Measurements from ENCODE around the gene CDH4.

The CDH4 gene

DNA sequence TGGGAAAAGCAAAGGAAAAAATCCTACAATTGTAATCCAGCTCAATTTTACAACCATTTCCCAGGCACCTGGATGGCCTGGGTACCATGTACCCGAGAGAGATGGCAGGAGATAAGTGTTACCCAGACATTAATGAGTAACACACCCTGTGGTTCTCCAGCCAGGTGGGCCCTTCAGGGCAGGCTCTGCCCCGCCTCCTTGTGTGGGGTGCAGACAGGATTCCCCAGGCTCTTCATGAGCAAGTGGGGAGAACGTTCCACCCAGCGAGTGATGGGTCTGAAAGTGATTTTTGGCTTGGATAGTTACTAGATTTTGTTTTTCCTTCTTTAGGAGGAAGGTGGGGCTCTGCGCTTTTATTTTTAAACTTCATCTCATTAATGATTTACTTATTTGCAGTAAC lies 569.7 kb downstream of the CDH4 start:
- no peak for DNase-seq (ENCODE audit: low read depth)

DNA sequence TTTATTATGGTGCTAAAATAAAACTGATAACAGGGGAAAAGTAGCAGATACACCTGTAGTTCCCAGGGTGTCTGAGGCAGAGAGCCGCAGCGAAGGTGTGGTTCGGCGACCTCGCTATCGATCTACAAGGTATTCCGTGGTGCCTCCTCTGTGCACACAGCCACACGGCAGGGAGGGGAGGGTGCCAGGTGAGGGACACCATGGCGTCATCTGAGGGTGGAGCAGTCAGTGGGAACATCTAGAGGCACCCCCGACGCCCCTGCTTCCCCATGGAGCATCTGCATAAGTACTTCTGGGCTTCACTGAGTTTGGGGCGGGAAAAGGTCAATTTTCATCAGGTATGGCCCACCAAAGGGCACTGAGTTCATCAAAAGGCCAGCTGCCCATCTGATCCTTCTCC lies 570.3 kb downstream of the CDH4 start:
- no peak for DNase-seq (ENCODE audit: low read depth)

DNA sequence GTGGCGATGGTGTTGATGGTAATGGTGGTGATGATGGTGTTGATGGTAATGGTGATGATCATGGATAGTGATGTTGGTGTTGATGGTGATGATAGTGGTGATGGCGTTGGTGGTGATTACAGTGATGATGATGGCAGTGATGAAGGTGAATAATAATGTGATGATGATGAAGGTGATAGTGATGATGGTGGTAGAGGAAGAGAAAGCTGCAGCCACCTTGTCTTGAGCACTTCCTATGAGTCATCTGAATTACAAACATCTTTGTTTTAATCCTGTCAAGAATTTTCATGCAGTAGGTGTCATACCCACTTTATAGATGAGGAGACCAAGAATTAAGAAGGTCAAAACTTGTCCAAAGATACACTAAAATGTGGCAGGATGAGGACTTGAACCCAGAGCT lies 571.2 kb downstream of the CDH4 start:
- DNase-seq (ENCODE audit: low read depth), result no peak

DNA sequence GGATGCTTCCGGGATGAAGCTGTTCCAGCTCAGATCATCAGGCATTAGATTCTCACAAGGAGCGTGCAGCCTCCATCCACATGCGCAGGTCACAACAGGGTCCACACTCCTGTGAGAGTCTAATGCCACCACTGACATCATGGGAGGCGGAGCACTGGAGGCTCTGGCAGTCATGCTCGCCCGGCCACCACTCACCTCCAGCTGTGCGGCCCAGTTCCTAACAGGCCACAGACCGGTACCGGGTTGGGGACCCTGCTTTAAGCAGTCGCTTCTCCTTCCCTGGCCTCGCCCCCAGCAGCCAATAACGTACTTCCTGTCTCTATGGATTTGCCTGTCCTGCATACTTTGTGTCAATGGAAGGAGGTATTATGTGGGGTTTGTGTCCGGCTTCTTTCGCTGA lies 576.8 kb downstream of the CDH4 start:
- no peak for DNase-seq (ENCODE audit: low read depth)

DNA sequence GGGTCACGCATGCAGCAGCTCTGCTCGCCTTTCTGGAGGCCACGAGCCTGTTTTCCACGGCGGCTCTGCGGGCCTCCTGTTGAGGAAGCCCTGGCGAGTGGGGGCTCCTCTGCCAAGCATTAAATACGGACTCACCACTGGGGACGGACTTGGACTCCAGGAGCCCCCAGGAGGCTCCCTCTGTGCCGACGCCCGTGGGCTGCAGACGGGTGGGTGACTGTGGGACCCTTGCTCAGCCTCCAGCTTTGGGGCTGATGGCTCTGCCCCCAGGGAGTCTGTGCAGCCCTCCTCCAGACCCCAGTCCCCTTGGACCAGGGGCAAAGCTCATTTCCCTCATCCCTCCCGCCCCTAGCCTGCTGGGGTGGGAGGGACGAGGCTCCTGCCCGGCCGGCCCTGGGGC lies 577.5 kb downstream of the CDH4 start:
- DNase-seq (ENCODE audit: low read depth), result no peak

DNA sequence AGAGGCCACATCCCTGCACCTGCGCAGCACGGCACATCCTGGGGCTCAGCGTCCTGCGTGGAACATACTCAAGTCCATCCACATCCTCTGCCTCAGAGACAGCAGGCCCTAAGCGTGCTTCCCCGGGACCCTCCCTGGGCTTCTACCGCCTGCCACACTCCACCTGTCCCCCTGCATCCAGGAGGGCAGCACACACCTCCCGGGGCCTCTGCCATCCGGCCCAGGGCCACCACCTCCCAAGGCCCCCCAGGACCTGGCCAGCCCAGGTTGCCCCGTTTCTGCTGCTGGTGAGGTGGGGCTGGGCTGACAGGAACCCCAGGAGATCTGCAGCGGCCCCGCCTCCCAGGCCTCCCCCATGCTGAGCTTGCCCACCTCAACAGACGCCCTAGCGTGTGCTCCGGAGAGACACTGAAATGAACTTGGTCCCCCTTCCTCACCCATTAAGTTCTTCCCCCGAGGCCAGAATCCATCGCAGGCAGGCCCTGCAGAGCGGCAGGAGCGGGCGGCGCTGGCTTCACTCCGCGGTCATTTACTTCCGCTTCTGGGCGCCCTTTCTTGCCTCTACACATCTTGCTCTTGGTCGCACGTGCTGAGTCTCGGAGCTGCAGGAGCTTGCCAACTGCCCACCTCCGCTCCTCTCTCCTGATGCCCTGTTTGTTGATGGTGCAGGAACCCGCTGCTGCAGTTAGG lies 578.3 kb downstream of the CDH4 start:
- DNase-seq (ENCODE audit: low read depth), result no peak

DNA sequence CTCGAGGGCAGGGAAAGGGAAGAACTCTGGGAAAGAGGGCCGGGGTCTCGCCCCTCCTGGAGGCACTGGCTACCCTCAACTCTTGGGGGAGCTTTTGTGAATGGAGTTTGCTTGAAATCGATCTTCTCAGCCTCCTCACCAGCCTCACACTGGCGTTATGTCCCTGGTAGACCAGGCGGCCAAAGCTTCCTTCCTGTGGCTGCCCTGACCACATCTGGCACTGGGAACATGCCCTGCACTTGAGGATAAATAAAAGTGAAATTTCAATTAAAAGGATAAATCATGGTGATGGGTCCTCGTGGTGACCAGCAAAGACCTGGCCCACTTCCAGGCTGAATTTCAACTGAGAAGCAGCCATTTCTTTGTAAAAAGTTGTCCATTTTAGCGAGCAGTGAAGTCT lies 578.9 kb downstream of the CDH4 start:
- no peak for DNase-seq (ENCODE audit: low read depth)

DNA sequence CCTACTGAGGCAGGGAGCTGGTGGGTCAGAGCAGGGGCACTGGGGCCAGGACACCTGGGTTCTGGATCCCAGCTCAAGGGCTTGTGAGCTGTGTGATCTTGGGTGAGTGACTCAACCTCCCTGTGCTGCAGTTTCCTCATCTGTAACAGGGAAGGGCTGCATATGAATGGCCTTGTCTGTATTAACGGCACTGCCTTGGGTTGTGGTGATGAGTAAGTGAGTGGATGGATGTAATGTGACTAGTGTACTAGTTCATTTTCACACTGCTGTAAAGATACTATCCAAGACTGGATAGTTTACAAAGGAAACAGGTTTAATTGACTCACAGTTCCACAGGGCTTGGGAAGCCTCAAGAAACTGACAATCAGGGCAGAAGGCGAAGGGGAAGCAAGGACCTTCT lies 580.1 kb downstream of the CDH4 start:
- no peak for DNase-seq (ENCODE audit: low read depth)

DNA sequence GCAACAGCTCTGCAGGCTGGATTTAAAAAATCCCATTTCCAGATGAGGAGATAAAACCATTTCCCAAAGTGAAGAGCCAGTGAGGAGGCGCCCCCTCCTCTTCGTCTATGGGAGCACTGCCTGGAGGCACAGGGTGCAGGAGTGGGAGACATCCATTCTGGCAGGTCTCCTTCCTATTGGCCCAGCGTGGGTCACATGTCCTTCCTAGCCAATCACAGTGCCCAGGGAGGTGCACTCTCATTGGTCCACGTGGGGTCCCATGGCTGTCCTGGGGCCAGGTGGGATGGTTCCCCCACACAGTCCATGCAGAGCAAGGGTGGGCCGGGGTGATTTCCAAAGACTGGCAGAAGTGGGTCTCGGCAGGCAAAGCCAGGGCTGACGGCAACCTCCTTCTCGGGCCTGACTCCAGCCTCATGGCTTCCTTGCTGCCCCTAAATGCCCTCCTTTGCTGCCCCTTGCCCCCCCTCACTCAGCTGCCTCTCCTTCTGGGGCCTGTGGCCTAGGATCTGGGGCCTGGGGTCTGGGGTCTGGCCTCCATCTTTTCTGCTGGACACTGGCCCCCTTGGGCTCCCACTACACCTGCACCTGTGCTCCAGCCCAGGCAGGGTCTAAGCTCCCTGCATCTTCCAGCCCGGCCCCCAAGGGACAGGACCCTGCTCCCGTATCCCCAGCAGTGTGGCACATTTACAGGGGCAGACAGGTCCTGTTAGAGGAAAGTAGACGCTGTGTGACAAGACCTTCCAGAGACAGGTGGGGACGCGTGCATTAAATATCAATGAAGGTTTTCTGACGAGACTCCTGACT lies 581.9 kb downstream of the CDH4 start:
- no peak for DNase-seq (ENCODE audit: low read depth)

DNA sequence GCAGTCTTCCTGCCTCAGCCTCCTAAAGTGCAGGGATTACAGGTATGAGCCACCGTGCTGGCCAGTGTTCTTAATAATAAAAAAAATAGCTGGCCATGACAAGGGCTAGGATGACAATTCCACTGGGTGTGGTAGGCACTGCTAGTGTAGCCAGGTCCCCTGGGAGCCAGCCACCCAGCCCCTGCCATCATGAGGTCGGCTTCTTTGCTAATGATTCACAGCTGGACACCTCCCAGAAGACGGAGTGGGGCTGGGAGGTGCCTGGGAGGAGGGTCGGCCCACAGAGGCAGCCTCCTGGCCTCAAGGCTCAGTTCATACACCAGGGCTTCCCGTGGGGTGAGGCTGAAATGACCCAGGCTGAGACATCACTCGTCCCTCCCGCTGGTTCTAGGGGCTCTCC lies 583.2 kb downstream of the CDH4 start:
- no peak for DNase-seq (ENCODE audit: low read depth)

DNA sequence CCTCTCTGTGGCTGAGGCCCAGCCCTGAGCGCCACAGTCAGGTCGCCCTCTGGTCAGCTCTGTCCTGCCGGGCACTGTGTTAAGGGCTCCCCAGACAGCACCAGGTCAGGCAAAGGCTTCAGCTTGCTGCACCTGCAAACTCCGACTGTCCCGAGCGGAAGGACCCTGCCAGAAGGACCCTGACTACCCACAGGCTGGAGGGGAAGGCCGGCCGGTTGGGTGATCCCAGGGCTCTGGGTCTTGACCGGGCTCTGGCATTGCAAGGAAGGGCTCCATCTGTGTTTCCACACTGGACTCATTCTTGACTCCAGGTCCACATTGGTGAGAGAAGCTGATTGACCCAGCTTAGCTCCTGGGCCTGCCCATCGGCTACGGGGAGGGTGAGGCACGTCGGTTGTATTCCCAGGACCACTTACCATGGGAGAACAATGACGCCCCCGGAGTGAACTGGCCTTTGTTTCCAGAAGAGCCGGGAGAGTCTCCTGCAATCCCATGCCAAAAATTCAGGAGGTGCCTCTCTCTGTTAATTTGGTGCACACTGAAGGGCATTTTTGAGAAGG lies 583.8 kb downstream of the CDH4 start:
- DNase-seq (ENCODE audit: low read depth), result no peak

DNA sequence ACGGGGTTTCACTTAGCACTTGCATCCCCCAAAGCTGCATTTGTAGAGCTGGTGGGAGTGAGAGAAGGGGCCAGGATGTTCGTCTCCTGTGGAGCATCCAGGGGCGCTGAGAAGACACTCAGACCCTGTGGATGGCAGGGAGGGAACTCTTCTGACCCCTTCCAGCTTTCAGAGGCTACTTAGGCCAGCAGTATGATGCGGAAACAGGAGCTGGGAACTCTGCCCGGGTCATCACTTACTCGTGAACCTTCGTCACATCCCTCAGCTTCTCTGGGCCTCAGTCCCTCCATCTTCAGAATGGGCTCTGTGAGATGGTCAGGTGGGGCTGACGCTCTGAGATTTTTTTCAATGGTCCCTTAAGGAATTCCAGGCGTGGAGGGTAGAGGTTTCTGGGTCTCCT lies 585.1 kb downstream of the CDH4 start:
- DNase-seq (ENCODE audit: low read depth), result no peak

DNA sequence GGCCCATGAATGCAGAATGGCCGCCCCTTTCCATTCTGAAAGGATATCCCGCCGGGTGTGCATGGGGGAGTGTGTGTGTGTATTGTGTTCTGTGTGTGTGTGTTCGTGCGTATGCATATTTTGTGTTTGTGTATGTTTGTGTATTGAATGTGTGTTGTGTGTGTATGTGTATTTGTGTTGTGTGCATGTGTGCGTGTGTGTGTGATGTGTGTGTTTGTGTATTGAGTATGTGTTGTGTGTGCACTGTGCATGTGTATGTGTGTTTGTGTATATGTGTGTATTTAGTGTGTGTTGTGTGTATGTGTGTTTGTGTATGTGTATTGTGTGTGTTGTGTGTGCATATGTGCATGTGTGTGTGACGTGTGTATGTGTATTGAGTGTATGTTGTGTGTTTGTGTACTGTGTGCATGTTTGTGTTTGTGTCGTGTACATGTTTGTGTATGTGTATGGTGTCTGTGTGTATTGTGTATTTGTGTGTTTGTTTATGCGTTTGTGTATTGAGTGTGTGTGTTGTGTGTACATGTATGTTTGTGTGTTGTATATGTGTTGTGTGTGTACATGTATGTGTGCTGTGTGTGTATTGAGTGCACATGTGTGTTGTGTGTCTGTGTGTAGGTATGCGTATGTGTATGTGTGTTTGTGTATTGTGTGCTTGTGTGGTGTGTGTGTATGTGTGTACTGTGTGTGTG lies 587.3 kb downstream of the CDH4 start:
- DNase-seq (ENCODE audit: low read depth), result no peak

DNA sequence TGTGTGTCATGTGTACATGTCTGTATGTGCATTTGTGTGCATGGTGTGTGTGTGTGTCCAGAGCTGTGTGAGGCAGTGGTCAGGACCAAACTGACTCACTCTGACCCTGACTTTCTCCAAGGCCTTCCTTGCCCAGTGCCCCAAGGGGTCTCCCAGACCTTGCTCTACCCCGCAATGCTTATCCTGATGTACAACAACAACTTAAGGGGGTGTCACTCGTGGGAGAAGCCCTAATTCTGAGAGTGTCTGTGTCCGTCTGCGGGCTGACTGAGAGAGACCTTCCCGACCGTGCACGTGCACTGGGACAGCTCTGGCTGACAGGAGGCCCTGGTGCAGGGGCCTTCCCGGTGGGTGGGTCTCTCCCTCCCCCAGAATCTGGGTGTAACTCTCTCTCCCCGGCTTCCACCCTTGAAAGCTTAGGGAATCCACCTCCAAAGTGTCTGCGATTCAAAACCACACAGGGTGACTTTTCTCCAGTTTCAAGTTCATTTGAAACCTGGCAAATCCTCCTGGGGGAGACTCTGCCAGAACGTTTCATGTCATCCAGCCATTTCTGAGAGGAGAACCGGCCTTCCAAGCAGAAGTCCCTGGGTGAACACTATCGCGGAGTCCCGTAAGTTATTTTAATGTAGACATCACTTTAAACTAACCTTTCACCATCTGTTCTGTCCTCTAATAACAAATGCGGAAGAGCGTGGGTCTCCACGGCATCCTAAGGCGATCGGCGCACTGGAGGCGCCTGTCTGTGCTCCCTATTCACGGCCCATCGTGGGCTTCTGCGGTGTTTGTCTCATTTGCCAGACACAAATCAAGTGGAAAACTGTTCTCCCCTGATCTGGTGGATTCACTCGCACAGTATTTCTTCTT lies 588.1 kb downstream of the CDH4 start:
- DNase-seq (ENCODE audit: low read depth), result no peak

DNA sequence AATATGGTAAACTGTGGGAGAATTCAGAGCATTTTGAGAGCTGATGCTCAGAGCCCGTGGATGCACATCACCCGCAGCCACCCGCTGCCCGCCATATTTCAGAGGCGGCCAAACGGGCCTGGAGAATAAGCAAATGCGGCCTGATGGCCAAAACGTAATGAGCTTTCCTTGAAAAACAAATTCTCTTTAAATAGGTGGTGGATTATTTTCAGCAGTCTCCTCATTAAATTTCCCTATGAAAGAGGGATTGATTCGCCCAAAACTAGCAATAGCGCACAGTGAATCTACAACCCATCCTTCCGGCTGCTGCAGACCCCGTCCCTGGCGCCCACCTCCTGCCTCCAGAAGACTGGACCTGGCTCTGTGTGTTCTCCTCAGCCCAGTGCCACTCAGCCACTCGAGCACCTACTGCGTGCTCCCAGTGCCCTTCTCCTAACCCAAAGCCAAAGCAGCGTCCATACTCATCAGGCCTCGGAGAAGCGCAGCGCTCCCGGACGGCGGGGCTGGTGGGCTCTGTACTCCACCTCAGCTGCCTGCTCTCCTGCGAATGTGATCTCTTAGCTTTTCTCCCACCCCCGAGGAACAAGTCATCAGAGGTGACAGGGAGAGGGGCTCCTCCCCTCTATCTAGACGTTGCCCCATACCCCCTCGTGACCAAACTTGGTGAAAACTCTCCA lies 588.9 kb downstream of the CDH4 start:
- no peak for DNase-seq (ENCODE audit: low read depth)

DNA sequence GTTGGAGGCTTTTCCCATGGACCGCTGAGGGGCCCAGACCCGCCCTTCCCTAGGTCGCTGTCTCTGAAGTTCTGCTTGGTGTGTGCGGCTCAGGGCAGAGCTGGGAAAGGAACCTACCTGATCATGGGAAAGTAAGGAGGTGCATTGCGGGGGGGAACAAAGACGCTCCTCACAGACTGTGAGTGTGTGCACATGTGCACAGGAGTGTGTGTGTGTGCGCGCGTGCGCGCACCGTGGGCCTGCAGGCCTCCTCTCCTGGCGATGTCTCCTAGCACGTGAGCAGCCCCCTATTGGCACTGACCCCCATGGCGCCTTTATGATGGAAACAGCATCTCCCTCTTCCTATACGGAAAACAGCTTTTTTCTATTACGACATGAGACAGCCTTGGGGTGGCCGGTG lies 589.5 kb downstream of the CDH4 start:
- DNase-seq (ENCODE audit: low read depth), result no peak

DNA sequence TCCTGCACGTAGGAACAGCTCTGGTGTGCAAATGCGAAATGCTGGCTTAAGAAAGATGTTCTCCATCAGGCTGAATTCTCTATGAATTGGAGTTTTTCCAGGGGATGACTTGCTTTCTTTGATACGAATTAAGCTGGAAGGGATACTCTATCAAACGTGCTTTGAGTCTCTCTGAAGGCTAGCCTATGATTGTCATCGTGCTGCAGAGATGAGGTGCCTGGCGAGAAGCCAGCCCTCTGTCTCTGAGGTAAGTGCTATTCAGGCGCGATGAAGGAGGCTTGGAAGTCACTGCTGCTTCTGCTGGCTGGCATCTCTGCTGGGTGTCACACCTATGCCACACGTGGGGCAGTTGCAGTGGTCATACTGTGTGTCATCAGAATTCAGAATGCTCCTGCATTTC lies 589.9 kb downstream of the CDH4 start:
- no peak for DNase-seq (ENCODE audit: low read depth)

DNA sequence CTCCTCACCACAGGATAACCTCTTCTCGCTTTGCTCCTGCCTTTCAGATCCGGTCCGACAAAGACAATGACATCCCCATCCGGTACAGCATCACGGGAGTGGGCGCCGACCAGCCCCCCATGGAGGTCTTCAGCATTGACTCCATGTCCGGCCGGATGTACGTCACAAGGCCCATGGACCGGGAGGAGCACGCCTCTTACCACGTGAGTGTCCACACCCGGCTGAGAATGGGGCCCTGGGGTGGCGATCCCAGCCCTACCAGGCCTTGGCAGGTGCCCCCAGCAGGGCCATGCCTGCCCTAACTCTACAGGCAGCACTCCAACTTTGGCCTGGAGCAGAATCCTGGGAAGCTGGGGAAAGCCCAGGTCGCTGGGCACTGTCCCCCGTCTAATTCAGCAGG lies 592.6 kb downstream of the CDH4 start:
- DNase-seq (ENCODE audit: low read depth), result no peak

DNA sequence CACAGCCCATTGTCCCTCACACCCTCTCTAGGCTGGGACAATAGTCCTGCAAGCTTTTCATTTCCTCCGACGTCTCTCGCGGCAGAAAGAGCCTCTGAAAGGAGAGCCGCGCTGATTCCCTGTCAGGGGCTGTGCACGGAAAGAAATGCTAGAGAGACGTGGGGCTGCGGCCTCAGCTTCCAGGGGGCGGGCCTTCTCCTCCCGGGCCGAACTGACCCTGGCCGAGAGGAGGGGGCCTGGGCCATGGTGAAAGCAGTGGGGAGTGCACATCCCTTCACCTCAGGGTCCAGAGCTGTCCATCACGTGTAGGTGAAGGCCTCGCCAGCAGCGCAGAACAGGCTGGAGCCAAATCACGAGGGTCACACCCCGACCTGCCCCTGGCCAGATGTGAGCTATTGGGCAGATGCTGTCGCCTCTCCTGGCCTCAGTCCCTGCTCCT lies 593.2 kb downstream of the CDH4 start:
- no peak for DNase-seq (ENCODE audit: low read depth)

DNA sequence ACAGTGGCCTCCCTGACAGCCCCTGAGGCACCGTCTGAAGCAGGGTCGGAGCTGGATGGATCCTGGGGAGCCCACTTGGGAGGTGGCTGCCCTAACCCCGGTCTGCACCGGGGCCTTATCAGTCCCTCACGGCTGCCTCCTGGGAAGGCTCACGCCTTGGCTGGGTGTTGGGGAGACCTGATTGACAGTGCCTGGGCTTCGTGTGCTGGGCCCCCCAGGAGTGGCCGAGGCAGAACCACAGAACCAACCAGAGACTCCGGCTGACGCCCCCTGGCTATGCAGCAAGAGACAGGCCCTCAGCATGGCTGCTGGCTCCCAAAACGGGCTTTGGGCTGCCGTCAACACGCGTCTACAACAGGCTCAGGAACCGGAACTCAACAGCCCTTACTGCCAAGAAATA lies 594.0 kb downstream of the CDH4 start:
- no peak for DNase-seq (ENCODE audit: low read depth)

DNA sequence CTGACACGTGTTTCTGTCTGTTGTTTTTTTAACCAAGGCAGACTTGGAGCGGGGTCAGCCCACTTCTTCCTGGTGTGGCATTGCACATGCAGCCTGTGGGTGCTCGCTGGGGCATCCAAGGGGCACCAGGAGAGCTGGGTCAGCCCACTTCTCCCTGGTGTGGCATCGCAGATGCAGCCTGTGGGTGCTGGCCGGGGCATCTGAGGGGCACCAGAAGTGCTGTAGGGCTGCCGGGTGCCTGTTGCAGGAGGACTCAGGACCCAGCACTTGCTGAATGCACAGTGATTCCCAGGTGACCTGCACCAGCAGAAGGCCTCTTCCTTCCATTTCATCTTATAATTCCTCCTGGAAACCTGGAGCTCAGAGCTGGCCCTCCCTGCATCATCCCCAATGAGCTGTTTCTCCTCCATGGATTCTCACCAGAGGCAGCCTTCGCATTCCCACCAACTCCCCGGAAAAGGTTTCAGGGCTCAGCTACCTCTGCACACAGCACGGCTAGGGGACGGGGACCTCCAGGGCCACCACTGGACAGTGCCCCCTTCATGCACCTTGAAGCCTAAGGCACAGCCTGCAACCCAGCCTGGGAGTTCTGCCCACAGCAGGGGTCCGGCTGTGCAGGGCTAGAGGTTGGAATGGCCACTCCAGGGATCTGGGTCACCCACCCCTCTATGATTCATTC lies 594.8 kb downstream of the CDH4 start:
- no peak for DNase-seq (ENCODE audit: low read depth)

Measured in iris pigment epithelial cell (primary cell).